Measurements from ENCODE around the gene TLR9.
"Not testable (repeated sequence)": the region's sequence is repeated elsewhere in the genome, so short reads cannot be mapped to it uniquely, and the experiment has no call there.

The TLR9 gene

GRCh38 chr3:52190294-52191074 lies 35.0 kb downstream of the TLR9 start:
- DNase-seq = no peak
- no peak overlapping the region for H3K27ac Mint-ChIP-seq
- H3K27me3 Mint-ChIP-seq = no peaks in the 10 kb centered on the region
- H3K4me1 Mint-ChIP-seq (ENCODE audit: low read depth) = no peaks in the 10 kb centered on the region
- H3K36me3 Mint-ChIP-seq (ENCODE audit: low read depth) = no peaks in the 10 kb centered on the region
- no peak overlapping the region for H3K4me3 Mint-ChIP-seq
- H3K9me3 Mint-ChIP-seq = no peaks in the 10 kb centered on the region

- no peak for DNase-seq
- Mint-ChIP-seq H3K4me1 (ENCODE audit: low read depth) (no peaks in the 10 kb centered on the region), H3K9me3 (no peaks in the 10 kb centered on the region), H3K36me3 (ENCODE audit: low read depth) (no peaks in the 10 kb centered on the region), H3K27me3 (no peaks in the 10 kb centered on the region), H3K4me3 (no peak overlapping the region), H3K27ac (no peak overlapping the region)
Observed at GRCh38 chr3:52188556-52188955, 36.9 kb downstream of the TLR9 start.

- Mint-ChIP-seq H3K27ac (no peak overlapping the region), H3K4me1 (ENCODE audit: low read depth) (peaks cover 3% of the 10 kb centered on the region), H3K27me3 (no peaks in the 10 kb centered on the region), H3K36me3 (ENCODE audit: low read depth) (no peaks in the 10 kb centered on the region), H3K4me3 (no peak overlapping the region), H3K9me3 (no peaks in the 10 kb centered on the region)
- DNase-seq = no peak
Observed at GRCh38 chr3:52186729-52187128, 38.7 kb downstream of the TLR9 start.

- no peak for DNase-seq
- H3K27me3 Mint-ChIP-seq = no peaks in the 10 kb centered on the region
- no peaks in the 10 kb centered on the region for H3K36me3 Mint-ChIP-seq (ENCODE audit: low read depth)
- H3K4me1 Mint-ChIP-seq (ENCODE audit: low read depth) = peaks cover 3% of the 10 kb centered on the region
- no peak overlapping the region for H3K27ac Mint-ChIP-seq
- H3K9me3 Mint-ChIP-seq = no peaks in the 10 kb centered on the region
- no peak overlapping the region for H3K4me3 Mint-ChIP-seq
Observed at GRCh38 chr3:52185837-52186236, 39.6 kb downstream of the TLR9 start.

GRCh38 chr3:52185311-52185710 lies 40.1 kb downstream of the TLR9 start:
- no peaks in the 10 kb centered on the region for H3K27me3 Mint-ChIP-seq
- no peak overlapping the region for H3K27ac Mint-ChIP-seq
- no peak overlapping the region for H3K4me3 Mint-ChIP-seq
- H3K9me3 Mint-ChIP-seq = no peaks in the 10 kb centered on the region
- DNase-seq = no peak
- H3K4me1 Mint-ChIP-seq (ENCODE audit: low read depth) = peaks cover 3% of the 10 kb centered on the region
- no peaks in the 10 kb centered on the region for H3K36me3 Mint-ChIP-seq (ENCODE audit: low read depth)

- Mint-ChIP-seq H3K4me1 (ENCODE audit: low read depth) (peaks cover 3% of the 10 kb centered on the region), H3K4me3 (no peak overlapping the region), H3K9me3 (no peaks in the 10 kb centered on the region), H3K27ac (no peak overlapping the region), H3K27me3 (no peaks in the 10 kb centered on the region), H3K36me3 (ENCODE audit: low read depth) (no peaks in the 10 kb centered on the region)
- no peak for DNase-seq
Observed at GRCh38 chr3:52184690-52185089, 40.8 kb downstream of the TLR9 start.

- Mint-ChIP-seq H3K4me3 (no peak overlapping the region), H3K4me1 (ENCODE audit: low read depth) (peaks cover 3% of the 10 kb centered on the region), H3K27me3 (no peaks in the 10 kb centered on the region)
Observed at GRCh38 chr3:52183786-52184445, 41.5 kb downstream of the TLR9 start.

GRCh38 chr3:52182691-52183090 lies 42.8 kb downstream of the TLR9 start:
- no peak for DNase-seq
- Mint-ChIP-seq H3K4me1 (ENCODE audit: low read depth) (peaks cover 3% of the 10 kb centered on the region), H3K27me3 (no peaks in the 10 kb centered on the region), H3K36me3 (ENCODE audit: low read depth) (no peaks in the 10 kb centered on the region), H3K4me3 (no peak overlapping the region), H3K9me3 (no peaks in the 10 kb centered on the region), H3K27ac (no peak overlapping the region)

More at GRCh38 chr3:52183786-52184445, 41.5 kb downstream of the TLR9 start:
- no peaks in the 10 kb centered on the region for H3K9me3 Mint-ChIP-seq
- no peak for DNase-seq
- no peaks in the 10 kb centered on the region for H3K36me3 Mint-ChIP-seq (ENCODE audit: low read depth)
- H3K27ac Mint-ChIP-seq = no peak overlapping the region

GRCh38 chr3:52182196-52182595 lies 43.2 kb downstream of the TLR9 start:
- H3K27ac Mint-ChIP-seq = no peak overlapping the region

GRCh38 chr3:52181543-52181942 lies 43.9 kb downstream of the TLR9 start:
- no peak overlapping the region for H3K27ac Mint-ChIP-seq
- no peak overlapping the region for H3K4me3 Mint-ChIP-seq
- DNase-seq = no peak
- H3K36me3 Mint-ChIP-seq (ENCODE audit: low read depth) = no peaks in the 10 kb centered on the region
- H3K27me3 Mint-ChIP-seq = no peaks in the 10 kb centered on the region
- H3K9me3 Mint-ChIP-seq = no peaks in the 10 kb centered on the region
- H3K4me1 Mint-ChIP-seq (ENCODE audit: low read depth) = peaks cover 3% of the 10 kb centered on the region

More at GRCh38 chr3:52182196-52182595, 43.2 kb downstream of the TLR9 start:
- H3K27me3 Mint-ChIP-seq = no peaks in the 10 kb centered on the region
- no peaks in the 10 kb centered on the region for H3K36me3 Mint-ChIP-seq (ENCODE audit: low read depth)
- no peak overlapping the region for H3K4me3 Mint-ChIP-seq
- DNase-seq = no peak
- H3K4me1 Mint-ChIP-seq (ENCODE audit: low read depth) = peaks cover 3% of the 10 kb centered on the region
- no peaks in the 10 kb centered on the region for H3K9me3 Mint-ChIP-seq

GRCh38 chr3:52178537-52178936 lies 46.9 kb downstream of the TLR9 start:
- no peaks in the 10 kb centered on the region for H3K27me3 Mint-ChIP-seq
- no peak for DNase-seq

GRCh38 chr3:52178126-52178525 lies 47.3 kb downstream of the TLR9 start:
- DNase-seq; H3K9me3 Mint-ChIP-seq; H3K4me3 Mint-ChIP-seq; H3K36me3 Mint-ChIP-seq (ENCODE audit: low read depth); H3K4me1 Mint-ChIP-seq (ENCODE audit: low read depth); H3K27ac Mint-ChIP-seq; H3K27me3 Mint-ChIP-seq: not testable (repeated sequence)

More at GRCh38 chr3:52178537-52178936, 46.9 kb downstream of the TLR9 start:
- H3K9me3 Mint-ChIP-seq = no peaks in the 10 kb centered on the region
- H3K4me1 Mint-ChIP-seq (ENCODE audit: low read depth) = peaks cover 3% of the 10 kb centered on the region
- H3K36me3 Mint-ChIP-seq (ENCODE audit: low read depth) = no peaks in the 10 kb centered on the region
- H3K27ac Mint-ChIP-seq = no peak overlapping the region
- H3K4me3 Mint-ChIP-seq = no peak overlapping the region

- Mint-ChIP-seq H3K4me1 (ENCODE audit: low read depth) (peaks cover 3% of the 10 kb centered on the region), H3K36me3 (ENCODE audit: low read depth) (no peaks in the 10 kb centered on the region), H3K27me3 (no peaks in the 10 kb centered on the region), H3K27ac (no peak overlapping the region), H3K9me3 (no peaks in the 10 kb centered on the region), H3K4me3 (no peak overlapping the region)
- no peak for DNase-seq
Observed at GRCh38 chr3:52177701-52178042, 47.8 kb downstream of the TLR9 start.

GRCh38 chr3:52176951-52177700 lies 48.3 kb downstream of the TLR9 start:
- no peaks in the 10 kb centered on the region for H3K27me3 Mint-ChIP-seq
- no peaks in the 10 kb centered on the region for H3K36me3 Mint-ChIP-seq (ENCODE audit: low read depth)
- H3K4me3 Mint-ChIP-seq = no peak overlapping the region
- H3K9me3 Mint-ChIP-seq = no peaks in the 10 kb centered on the region
- H3K4me1 Mint-ChIP-seq (ENCODE audit: low read depth) = no peaks in the 10 kb centered on the region
- DNase-seq = no peak
- H3K27ac Mint-ChIP-seq = no peak overlapping the region
